HepG2 (cell line): ENCODE data around the gene TBCD. TPM values are rescaled to one million over a fixed set of nuclear protein-coding genes. Genes with fewer than 3 reads are reported as not detected.

ENCODE experiments used
- MLXIP ChIP-seq: sonication (generic); formaldehyde crosslinking; IDR thresholded peaks from 2 replicates; pipeline ENCODE4 v1.9.0; 2021; ENCODE audit warnings: missing genetic modification reagents, borderline replicate concordance
- NCOA2 ChIP-seq: sonication (generic); formaldehyde crosslinking; IDR thresholded peaks from 2 replicates; pipeline ENCODE4 v1.8.0; 2022; ENCODE audit warnings: inconsistent platforms
- NCOR1 ChIP-seq: fragments of 200-600 bp; sonication (generic); IDR thresholded peaks from 2 replicates; pipeline ENCODE4 v1.7.0; 2017; ENCODE audit warnings: antibody characterized with exemption, low read length, borderline replicate concordance
- SRSF1 ChIP-seq: fragments of 200-400 bp; formaldehyde crosslinking; optimal IDR thresholded peaks from 2 replicates; pipeline ENCODE3; 2017; ENCODE audit warnings: mild to moderate bottlenecking, low read depth, low read length, moderate library complexity
- ZBTB20 ChIP-seq: sonication (generic); formaldehyde crosslinking; IDR thresholded peaks from 2 replicates; pipeline ENCODE4 v1.8.1; 2023; ENCODE audit warnings: missing genetic modification reagents, low read depth, mild to moderate bottlenecking, borderline replicate concordance
- ZC3H4 ChIP-seq: sonication (generic); formaldehyde crosslinking; IDR thresholded peaks from 2 replicates; pipeline ENCODE4 v1.4.0; 2020; ENCODE audit warnings: missing genetic modification reagents, borderline replicate concordance
- ZFP62 ChIP-seq: sonication (generic); formaldehyde crosslinking; IDR thresholded peaks from 2 replicates; pipeline ENCODE4 v1.4.0; 2020; ENCODE audit warnings: missing genetic modification reagents
- ZFP90 ChIP-seq: sonication (generic); formaldehyde crosslinking; IDR thresholded peaks from 2 replicates; pipeline ENCODE4 v1.8.0; 2022; ENCODE audit warnings: missing genetic modification reagents, mild to moderate bottlenecking, inconsistent platforms, borderline replicate concordance
- ZFP91 ChIP-seq: sonication (generic); formaldehyde crosslinking; IDR thresholded peaks from 2 replicates; pipeline ENCODE4 v1.9.0; 2022; ENCODE audit warnings: missing genetic modification reagents, mild to moderate bottlenecking, borderline replicate concordance
- polyA plus RNA-seq, 8 experiments: library from polyadenylated mRNA; depleted of rRNA in 3 of 8; stranded (reverse) in 7 of 8; unstranded in 1 of 8; fragments of >200 nt; fragmentation: Illumina TruSeq in 4 of 8; extraction: Trizol in 4 of 8; gene quantifications; 2 replicates each; pipeline versions ENCODE4 v1.2.1 to v1.2.3, GENCODE V29; 2011 to 2016; ENCODE audit warnings: low read depth in 4 of 8, missing spikeins in 1 of 8, mixed read lengths in 1 of 8; ENCODE audit not compliant: insufficient read depth in 1 of 8
- total RNA-seq, 5 experiments: library from RNA; depleted of rRNA; stranded (reverse); fragments of >200 nt; fragmentation: Illumina TruSeq; extraction: Trizol; gene quantifications; 2 replicates each; pipeline ENCODE4 v1.2.3, GENCODE V29; 2016; ENCODE audit warnings: low read depth in 1 of 5
- TF ChIP-seq, protein P1 (sequence below): sonication (generic); formaldehyde crosslinking; IDR thresholded peaks from 2 replicates; pipeline ENCODE4 v1.8.0; 2022; ENCODE audit warnings: mild to moderate bottlenecking, missing genetic modification reagents; ENCODE audit not compliant: insufficient replicate concordance
- TF ChIP-seq, protein P2 (sequence below): sonication (generic); formaldehyde crosslinking; IDR thresholded peaks from 2 replicates; pipeline ENCODE4 v1.4.0; 2020; ENCODE audit warnings: mild to moderate bottlenecking, missing genetic modification reagents
- TF ChIP-seq, protein P3 (sequence below): IDR thresholded peaks from 2 replicates; pipeline ENCODE4 v1.6.1; 2016; ENCODE audit warnings: low read depth, missing genetic modification reagents, missing compliant biosample characterization

TBCD gene
- total and polyA plus RNA-seq, 2 of the 13 experiments (the other 11 are each of a cell fraction or from before 2014, with no cell fraction given), result 33.9 to 54.8 TPM

- peak; percentile 98 for TF ChIP-seq MLXIP (CRISPR knock-in tag)
- peak; percentile 97 for TF ChIP-seq ZFP91
- peak; percentile 66; the same call in 1 of the 2 replicates for TF ChIP-seq ZC3H4 (CRISPR knock-in tag)
- TF ChIP-seq ZBTB20 (CRISPR knock-in tag), result peak; percentile 100
- peak; percentile 99 for TF ChIP-seq ZFP90 (CRISPR knock-in tag)
- peak; percentile 95 for TF ChIP-seq NCOA2 (CRISPR knock-in tag)
- peak; percentile 99 for TF ChIP-seq SRSF1
- TF ChIP-seq ZFP62, result no peak
- TF ChIP-seq, protein P1, sequence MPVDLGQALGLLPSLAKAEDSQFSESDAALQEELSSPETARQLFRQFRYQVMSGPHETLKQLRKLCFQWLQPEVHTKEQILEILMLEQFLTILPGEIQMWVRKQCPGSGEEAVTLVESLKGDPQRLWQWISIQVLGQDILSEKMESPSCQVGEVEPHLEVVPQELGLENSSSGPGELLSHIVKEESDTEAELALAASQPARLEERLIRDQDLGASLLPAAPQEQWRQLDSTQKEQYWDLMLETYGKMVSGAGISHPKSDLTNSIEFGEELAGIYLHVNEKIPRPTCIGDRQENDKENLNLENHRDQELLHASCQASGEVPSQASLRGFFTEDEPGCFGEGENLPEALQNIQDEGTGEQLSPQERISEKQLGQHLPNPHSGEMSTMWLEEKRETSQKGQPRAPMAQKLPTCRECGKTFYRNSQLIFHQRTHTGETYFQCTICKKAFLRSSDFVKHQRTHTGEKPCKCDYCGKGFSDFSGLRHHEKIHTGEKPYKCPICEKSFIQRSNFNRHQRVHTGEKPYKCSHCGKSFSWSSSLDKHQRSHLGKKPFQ (CRISPR knock-in tag), result peak; percentile 96
- TF ChIP-seq, protein P2, sequence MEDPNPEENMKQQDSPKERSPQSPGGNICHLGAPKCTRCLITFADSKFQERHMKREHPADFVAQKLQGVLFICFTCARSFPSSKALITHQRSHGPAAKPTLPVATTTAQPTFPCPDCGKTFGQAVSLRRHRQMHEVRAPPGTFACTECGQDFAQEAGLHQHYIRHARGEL, result peak; percentile 86; the same call in 1 of the 2 replicates
- TF ChIP-seq, protein P3, sequence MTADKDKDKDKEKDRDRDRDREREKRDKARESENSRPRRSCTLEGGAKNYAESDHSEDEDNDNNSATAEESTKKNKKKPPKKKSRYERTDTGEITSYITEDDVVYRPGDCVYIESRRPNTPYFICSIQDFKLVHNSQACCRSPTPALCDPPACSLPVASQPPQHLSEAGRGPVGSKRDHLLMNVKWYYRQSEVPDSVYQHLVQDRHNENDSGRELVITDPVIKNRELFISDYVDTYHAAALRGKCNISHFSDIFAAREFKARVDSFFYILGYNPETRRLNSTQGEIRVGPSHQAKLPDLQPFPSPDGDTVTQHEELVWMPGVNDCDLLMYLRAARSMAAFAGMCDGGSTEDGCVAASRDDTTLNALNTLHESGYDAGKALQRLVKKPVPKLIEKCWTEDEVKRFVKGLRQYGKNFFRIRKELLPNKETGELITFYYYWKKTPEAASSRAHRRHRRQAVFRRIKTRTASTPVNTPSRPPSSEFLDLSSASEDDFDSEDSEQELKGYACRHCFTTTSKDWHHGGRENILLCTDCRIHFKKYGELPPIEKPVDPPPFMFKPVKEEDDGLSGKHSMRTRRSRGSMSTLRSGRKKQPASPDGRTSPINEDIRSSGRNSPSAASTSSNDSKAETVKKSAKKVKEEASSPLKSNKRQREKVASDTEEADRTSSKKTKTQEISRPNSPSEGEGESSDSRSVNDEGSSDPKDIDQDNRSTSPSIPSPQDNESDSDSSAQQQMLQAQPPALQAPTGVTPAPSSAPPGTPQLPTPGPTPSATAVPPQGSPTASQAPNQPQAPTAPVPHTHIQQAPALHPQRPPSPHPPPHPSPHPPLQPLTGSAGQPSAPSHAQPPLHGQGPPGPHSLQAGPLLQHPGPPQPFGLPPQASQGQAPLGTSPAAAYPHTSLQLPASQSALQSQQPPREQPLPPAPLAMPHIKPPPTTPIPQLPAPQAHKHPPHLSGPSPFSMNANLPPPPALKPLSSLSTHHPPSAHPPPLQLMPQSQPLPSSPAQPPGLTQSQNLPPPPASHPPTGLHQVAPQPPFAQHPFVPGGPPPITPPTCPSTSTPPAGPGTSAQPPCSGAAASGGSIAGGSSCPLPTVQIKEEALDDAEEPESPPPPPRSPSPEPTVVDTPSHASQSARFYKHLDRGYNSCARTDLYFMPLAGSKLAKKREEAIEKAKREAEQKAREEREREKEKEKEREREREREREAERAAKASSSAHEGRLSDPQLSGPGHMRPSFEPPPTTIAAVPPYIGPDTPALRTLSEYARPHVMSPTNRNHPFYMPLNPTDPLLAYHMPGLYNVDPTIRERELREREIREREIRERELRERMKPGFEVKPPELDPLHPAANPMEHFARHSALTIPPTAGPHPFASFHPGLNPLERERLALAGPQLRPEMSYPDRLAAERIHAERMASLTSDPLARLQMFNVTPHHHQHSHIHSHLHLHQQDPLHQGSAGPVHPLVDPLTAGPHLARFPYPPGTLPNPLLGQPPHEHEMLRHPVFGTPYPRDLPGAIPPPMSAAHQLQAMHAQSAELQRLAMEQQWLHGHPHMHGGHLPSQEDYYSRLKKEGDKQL (CRISPR knock-in tag), result peak; percentile 96
- peak; percentile 33; the same call in 1 of the 2 replicates for TF ChIP-seq NCOR1
These were observed 13.6 kb upstream of the TBCD start (continued) for GRCh38 chr17:82737967-82738877.
